ENCODE measurements around the gene ERMP1.

The ERMP1 gene

DNA sequence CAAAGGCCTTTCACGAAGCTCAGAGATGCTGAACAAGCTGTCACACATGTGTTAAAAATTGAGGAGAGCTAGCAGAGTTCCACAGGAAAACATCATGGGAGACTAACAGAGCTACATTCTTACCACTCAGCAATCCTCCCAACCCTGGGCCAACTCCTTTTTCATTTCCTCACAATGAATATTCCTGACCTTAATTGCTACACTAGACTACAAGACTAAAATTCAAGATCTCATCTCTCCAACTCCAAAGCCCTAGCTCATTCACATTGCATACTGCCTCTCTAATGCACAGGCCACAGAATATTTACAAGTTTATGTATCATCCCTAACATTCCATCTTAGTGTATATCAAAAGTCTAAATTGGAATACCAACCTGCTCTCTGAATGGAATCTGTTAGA lies 21.2 kb downstream of the ERMP1 start:
- Histone ChIP-seq H3K4me3 (ENCODE audit: low read depth, low read length, poor library complexity, severe bottlenecking) (no peak overlapping the region), H2AFZ (ENCODE audit: low read length) (no peak overlapping the region), H3K27me3 (ENCODE audit: insufficient read depth, low read length) (no peaks in the 10 kb centered on the region), H3K79me2 (ENCODE audit: insufficient read depth, low read length) (no peaks in the 10 kb centered on the region), H3K27ac (ENCODE audit: low read depth, low read length, poor library complexity, severe bottlenecking) (no peak overlapping the region), H3K9me3 (ENCODE audit: low read length) (no peaks in the 10 kb centered on the region), H3K4me1 (ENCODE audit: insufficient read depth, low read length, severe bottlenecking) (no peaks in the 10 kb centered on the region), H3K9me2 (ENCODE audit: low read depth, low read length) (no peaks in the 10 kb centered on the region), H3F3A (ENCODE audit: insufficient read depth, low read length) (no peaks in the 10 kb centered on the region), H3K4me2 (ENCODE audit: low read length) (no peak overlapping the region), H4K20me1 (ENCODE audit: insufficient read depth, low read length) (no peaks in the 10 kb centered on the region), H3K36me3 (ENCODE audit: insufficient read depth, low read length) (peaks cover 60% of the 10 kb centered on the region), H3K9ac (ENCODE audit: low read length) (no peak overlapping the region)
- TF ChIP-seq EZH2 (IDR thresholded peaks at IDR 0.05; ENCODE audit: borderline replicate concordance, low read length), result no peak
- TF ChIP-seq, protein P1, sequence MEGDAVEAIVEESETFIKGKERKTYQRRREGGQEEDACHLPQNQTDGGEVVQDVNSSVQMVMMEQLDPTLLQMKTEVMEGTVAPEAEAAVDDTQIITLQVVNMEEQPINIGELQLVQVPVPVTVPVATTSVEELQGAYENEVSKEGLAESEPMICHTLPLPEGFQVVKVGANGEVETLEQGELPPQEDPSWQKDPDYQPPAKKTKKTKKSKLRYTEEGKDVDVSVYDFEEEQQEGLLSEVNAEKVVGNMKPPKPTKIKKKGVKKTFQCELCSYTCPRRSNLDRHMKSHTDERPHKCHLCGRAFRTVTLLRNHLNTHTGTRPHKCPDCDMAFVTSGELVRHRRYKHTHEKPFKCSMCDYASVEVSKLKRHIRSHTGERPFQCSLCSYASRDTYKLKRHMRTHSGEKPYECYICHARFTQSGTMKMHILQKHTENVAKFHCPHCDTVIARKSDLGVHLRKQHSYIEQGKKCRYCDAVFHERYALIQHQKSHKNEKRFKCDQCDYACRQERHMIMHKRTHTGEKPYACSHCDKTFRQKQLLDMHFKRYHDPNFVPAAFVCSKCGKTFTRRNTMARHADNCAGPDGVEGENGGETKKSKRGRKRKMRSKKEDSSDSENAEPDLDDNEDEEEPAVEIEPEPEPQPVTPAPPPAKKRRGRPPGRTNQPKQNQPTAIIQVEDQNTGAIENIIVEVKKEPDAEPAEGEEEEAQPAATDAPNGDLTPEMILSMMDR (IDR thresholded peaks at IDR 0.05; ENCODE audit: low read length), result no peak

DNA sequence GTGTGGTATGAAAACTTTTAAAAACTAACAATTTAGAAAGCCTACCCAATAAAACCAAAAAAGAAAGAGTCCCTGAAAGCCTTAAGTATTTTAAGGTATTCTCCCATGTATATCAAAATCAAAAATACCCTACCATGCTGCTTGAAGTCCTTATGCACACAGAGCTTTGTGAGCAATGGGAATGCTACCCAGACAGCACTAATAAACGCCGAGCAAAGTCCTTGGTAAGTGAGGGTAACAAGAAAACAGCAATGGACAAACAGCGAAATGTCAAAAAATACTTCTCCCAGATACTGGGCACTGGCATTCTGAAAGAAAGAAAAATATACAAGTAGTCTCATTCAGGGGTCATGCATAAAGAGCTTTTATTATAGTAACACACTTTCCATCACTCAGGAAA lies 27.4 kb downstream of the ERMP1 start:
- H3K79me2 ChIP-seq (ENCODE audit: insufficient read depth, low read length), result no peaks in the 10 kb centered on the region

GRCh38 chr9:5801739-5802113 lies 31.2 kb downstream of the ERMP1 start:
- Histone ChIP-seq H3K4me2 (ENCODE audit: low read length) (no peak overlapping the region), H3K79me2 (ENCODE audit: insufficient read depth, low read length) (no peaks in the 10 kb centered on the region), H3K27me3 (ENCODE audit: insufficient read depth, low read length) (no peaks in the 10 kb centered on the region), H3K9me3 (ENCODE audit: low read length) (no peaks in the 10 kb centered on the region), H3K36me3 (ENCODE audit: insufficient read depth, low read length) (peaks cover 52% of the 10 kb centered on the region; the same call in 1 of the 2 replicates), H3K27ac (ENCODE audit: low read depth, low read length, poor library complexity, severe bottlenecking) (no peak overlapping the region), H2AFZ (ENCODE audit: low read length) (no peak overlapping the region), H4K20me1 (ENCODE audit: insufficient read depth, low read length) (no peaks in the 10 kb centered on the region), H3K4me3 (ENCODE audit: low read depth, low read length, poor library complexity, severe bottlenecking) (no peak overlapping the region), H3K4me1 (ENCODE audit: insufficient read depth, low read length, severe bottlenecking) (peaks cover 15% of the 10 kb centered on the region), H3K9ac (ENCODE audit: low read length) (no peak overlapping the region), H3F3A (ENCODE audit: insufficient read depth, low read length) (no peaks in the 10 kb centered on the region), H3K9me2 (ENCODE audit: low read depth, low read length) (no peaks in the 10 kb centered on the region)
- TF ChIP-seq EZH2 (IDR thresholded peaks at IDR 0.05; ENCODE audit: borderline replicate concordance, low read length), result no peak
- TF ChIP-seq, protein P1 (IDR thresholded peaks at IDR 0.05; ENCODE audit: low read length), result no peak

More for the DNA sequence above, 27.4 kb downstream of the ERMP1 start:
- H3K27me3 ChIP-seq (ENCODE audit: insufficient read depth, low read length), result no peaks in the 10 kb centered on the region
- no peak overlapping the region for H3K4me3 ChIP-seq (ENCODE audit: low read depth, low read length, poor library complexity, severe bottlenecking)
- no peak overlapping the region for H2AFZ ChIP-seq (ENCODE audit: low read length)
- no peak overlapping the region for H3K9ac ChIP-seq (ENCODE audit: low read length)
- H3K4me1 ChIP-seq (ENCODE audit: insufficient read depth, low read length, severe bottlenecking), result peaks cover 10% of the 10 kb centered on the region
- H3K9me2 ChIP-seq (ENCODE audit: low read depth, low read length), result no peaks in the 10 kb centered on the region
- H3K36me3 ChIP-seq (ENCODE audit: insufficient read depth, low read length), result peaks cover 55% of the 10 kb centered on the region
- H4K20me1 ChIP-seq (ENCODE audit: insufficient read depth, low read length), result no peaks in the 10 kb centered on the region
- TF ChIP-seq EZH2 (IDR thresholded peaks at IDR 0.05; ENCODE audit: borderline replicate concordance, low read length), result no peak
- TF ChIP-seq, protein P1 (IDR thresholded peaks at IDR 0.05; ENCODE audit: low read length), result no peak
- no peaks in the 10 kb centered on the region for H3F3A ChIP-seq (ENCODE audit: insufficient read depth, low read length)
- H3K4me2 ChIP-seq (ENCODE audit: low read length), result no peak overlapping the region
- H3K27ac ChIP-seq (ENCODE audit: low read depth, low read length, poor library complexity, severe bottlenecking), result no peak overlapping the region
- H3K9me3 ChIP-seq (ENCODE audit: low read length), result no peaks in the 10 kb centered on the region
